ENCODE data around the gene CDC14B.

CDC14B gene

DNA sequence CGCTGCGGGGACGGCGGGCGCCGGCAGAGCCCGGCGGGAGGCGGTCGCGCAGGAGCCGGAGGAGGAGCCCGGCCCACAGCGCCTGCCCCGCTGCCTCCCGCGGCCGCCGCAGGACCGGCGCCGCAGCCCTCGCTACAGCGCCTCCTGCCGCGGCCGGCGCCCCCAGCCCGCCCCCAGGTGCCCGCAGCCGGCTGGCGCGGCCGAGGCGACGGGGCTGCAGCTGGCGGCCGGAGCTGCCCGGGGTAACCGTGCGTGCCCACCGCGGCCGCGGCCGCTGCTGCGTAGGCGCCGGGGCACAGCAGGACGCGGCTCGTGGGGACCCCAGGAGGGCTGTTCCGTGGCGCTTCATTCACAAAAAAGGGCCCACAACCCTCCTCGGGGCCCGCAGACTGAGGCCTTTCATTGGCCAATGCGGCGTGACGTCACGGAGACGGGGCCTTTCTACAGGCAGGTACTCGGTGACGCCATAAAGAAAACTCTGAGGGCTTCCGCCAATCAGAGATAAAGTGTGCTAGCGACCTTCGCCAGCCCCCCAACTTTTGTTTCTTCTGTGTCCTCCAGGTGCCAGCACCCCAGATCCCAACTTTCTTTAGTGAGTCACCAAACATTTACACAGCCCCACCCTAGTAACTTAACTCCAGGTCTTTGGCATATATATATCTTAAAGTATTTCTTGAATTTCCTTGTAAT is at the start of gene CDC14B:
Gene CDC14B (minus strand): TSS at position 353 of the 690 bp plus-strand sequence. CDS start 465 bp downstream, outside the sequence.
- in situ Hi-C loops (cut with MboI; ENCODE audit: low sequenced_read_pairs, unreplicated experiment): no loop called here
- DNase-seq (ENCODE audit: low spot score): peak; percentile 79
- TF ChIP-seq, protein P1, sequence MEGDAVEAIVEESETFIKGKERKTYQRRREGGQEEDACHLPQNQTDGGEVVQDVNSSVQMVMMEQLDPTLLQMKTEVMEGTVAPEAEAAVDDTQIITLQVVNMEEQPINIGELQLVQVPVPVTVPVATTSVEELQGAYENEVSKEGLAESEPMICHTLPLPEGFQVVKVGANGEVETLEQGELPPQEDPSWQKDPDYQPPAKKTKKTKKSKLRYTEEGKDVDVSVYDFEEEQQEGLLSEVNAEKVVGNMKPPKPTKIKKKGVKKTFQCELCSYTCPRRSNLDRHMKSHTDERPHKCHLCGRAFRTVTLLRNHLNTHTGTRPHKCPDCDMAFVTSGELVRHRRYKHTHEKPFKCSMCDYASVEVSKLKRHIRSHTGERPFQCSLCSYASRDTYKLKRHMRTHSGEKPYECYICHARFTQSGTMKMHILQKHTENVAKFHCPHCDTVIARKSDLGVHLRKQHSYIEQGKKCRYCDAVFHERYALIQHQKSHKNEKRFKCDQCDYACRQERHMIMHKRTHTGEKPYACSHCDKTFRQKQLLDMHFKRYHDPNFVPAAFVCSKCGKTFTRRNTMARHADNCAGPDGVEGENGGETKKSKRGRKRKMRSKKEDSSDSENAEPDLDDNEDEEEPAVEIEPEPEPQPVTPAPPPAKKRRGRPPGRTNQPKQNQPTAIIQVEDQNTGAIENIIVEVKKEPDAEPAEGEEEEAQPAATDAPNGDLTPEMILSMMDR (IDR thresholded peaks at IDR 0.05; ENCODE audit: borderline replicate concordance, control extremely low read depth, extremely low read depth, insufficient read depth, missing control alignments): no peak

DNA sequence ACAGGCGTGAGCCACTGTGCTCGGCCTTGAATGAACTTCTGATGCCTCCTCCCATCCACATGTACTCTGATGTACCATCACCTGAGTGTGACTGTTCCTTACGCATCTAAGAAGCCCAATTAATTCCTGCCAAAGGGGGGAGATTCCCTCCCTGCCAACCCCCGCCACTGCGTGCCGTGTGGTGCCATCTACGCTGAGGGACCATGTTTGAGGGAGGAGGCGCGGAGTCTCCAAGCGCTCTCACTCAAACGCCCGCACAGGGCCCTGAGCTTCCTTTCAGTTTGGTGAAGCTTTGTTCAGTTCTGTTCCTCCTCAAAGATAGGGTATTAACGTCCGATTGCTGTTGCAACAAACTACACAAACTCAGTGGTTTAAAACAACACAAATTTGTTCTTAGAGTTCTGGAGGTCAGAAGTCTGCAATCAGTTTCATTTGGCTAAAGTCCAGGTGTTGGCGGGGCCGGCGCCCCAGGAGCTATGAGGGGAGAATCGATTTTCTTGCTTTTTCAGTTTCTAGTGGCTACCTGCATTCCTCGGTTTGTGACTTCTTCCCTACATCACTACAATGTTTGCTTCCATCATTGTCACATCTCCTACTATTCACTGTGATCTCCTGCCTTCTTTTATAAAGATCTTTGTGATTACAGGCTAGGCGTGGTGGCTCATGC is 49.4 kb upstream of the CDC14B start:
- no peak for DNase-seq (ENCODE audit: low spot score)

DNA sequence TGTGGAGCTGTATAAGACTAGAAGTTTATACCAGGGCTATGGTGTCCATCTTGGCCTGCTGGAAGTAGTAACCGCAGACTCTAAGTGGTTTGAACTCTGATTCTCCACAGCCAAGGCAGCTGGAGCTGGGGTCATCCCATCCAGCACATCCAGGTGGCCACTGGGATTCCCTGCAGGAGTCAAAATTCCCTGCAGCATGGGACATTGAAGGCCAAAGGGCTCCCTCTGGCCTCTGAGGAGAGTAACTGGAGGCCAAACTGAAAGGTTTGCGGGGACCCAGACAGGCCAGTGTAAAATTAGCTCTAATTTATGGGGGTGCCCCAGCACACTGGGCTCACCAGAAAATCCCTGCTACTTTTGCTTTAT is 47.7 kb upstream of the CDC14B start:
- in situ Hi-C loops (cut with MboI; ENCODE audit: low sequenced_read_pairs, unreplicated experiment): loop anchor here (10.0 kb wide), 1 partner anchor 223 kb away; no protein-coding TSS in a partner anchor
- DNase-seq (ENCODE audit: low spot score): no peak
- TF ChIP-seq, protein P1 (IDR thresholded peaks at IDR 0.05; ENCODE audit: borderline replicate concordance, control extremely low read depth, extremely low read depth, insufficient read depth, missing control alignments): no peak

More for the DNA sequence above, 49.4 kb upstream of the CDC14B start:
- in situ Hi-C loops (cut with MboI; ENCODE audit: low sequenced_read_pairs, unreplicated experiment): loop anchor here (10.0 kb wide), 1 partner anchor 224 kb away; no protein-coding TSS in a partner anchor
- TF ChIP-seq, protein P1 (IDR thresholded peaks at IDR 0.05; ENCODE audit: borderline replicate concordance, control extremely low read depth, extremely low read depth, insufficient read depth, missing control alignments): no peak

DNA sequence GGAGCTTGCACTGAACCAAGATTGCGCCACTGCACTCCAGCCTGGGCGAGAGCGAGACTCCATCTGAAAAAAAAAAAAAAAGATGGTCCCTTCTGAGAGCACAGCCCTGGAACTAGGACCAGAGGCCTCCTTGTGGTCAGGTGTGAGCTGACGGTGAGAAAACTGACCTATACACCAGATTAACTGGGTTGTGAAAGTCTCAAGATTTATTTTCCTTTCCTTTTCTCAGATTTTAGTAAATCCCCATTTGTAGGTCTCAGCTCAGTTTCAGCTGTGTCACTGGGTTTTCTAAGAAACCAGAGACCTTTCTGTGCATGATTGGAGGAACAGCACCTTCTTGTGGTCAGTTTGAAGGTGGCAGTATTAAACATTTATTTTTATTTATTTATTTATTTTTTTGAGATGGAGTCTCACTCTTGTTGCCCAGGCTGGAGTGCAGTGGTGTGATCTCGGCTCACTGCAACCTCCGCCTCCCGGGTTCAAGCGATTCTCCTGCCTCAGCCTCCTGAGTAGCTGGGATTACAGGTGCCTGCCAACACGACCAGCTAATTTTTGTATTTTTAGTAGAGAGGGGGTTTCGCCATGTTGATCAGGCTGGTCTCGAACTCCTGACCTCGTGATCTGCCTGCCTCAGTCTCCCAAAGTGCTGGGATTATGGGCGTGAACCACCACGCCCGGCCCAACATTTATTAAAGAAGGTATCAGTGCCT is 47.2 kb upstream of the CDC14B start:
- TF ChIP-seq, protein P1 (IDR thresholded peaks at IDR 0.05; ENCODE audit: borderline replicate concordance, control extremely low read depth, extremely low read depth, insufficient read depth, missing control alignments): peak; percentile 19
- in situ Hi-C loops (cut with MboI; ENCODE audit: low sequenced_read_pairs, unreplicated experiment): loop anchor here (10.0 kb wide), 1 partner anchor 222 kb away; no protein-coding TSS in a partner anchor
- DNase-seq (ENCODE audit: low spot score): peak; percentile 76

DNA sequence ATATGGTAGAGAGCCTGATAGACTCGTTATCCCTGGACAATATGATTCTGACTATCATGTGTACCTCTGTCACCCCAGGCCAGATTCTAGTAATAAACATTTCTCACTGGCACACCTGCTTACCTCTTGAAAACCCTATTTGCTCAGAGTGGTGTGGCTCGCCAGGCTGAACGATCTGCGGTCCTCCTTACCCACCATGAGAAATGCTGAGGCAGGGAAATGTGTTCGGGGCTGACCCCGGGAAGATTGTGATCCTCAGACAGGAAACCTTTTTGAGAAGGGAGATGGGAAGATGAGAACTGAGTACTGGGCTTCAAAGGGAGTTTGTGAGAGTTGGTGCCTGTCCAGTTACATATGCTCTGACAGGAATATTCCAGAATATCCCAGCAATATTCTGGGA is 46.1 kb upstream of the CDC14B start:
- TF ChIP-seq, protein P1 (IDR thresholded peaks at IDR 0.05; ENCODE audit: borderline replicate concordance, control extremely low read depth, extremely low read depth, insufficient read depth, missing control alignments): no peak
- DNase-seq (ENCODE audit: low spot score): no peak
- in situ Hi-C loops (cut with MboI; ENCODE audit: low sequenced_read_pairs, unreplicated experiment): loop anchor here (10.0 kb wide), 1 partner anchor 221 kb away; no protein-coding TSS in a partner anchor

DNA sequence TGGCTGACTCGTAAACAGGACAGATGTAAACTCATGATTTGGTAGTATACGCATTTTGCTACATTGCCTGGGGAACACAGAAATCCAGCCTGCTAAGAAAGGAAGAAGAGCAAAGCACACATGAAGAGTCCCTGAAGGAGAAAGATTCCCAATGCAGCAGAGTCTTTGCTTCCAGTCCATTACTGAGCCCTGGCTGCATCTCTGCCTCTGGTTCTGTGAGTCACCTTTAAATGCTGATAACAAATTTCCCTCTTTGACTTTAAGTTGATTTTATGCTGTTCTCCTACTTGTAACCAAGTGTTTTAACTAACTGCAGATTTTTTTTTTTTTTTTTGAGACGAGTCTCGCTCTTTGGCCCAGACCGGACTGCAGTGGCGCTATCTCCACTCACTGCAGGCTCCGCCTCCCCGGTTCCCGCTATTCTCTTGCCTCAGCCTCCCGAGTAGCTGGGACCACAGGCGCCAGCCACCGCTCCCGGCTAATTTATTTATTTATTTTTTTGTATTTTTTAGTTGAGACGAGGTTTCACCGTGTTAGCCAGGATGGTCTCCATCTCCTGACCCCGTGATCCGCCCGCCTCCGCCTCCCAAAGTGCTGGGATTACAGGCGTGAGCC is 44.0 kb upstream of the CDC14B start:
- DNase-seq (ENCODE audit: low spot score): no peak
- TF ChIP-seq, protein P1 (IDR thresholded peaks at IDR 0.05; ENCODE audit: borderline replicate concordance, control extremely low read depth, extremely low read depth, insufficient read depth, missing control alignments): no peak
- in situ Hi-C loops (cut with MboI; ENCODE audit: low sequenced_read_pairs, unreplicated experiment): loop anchor here (10.0 kb wide), 1 partner anchor 219 kb away; no protein-coding TSS in a partner anchor
